ENCODE results near the gene RASAL2.

RASAL2 gene

DNA sequence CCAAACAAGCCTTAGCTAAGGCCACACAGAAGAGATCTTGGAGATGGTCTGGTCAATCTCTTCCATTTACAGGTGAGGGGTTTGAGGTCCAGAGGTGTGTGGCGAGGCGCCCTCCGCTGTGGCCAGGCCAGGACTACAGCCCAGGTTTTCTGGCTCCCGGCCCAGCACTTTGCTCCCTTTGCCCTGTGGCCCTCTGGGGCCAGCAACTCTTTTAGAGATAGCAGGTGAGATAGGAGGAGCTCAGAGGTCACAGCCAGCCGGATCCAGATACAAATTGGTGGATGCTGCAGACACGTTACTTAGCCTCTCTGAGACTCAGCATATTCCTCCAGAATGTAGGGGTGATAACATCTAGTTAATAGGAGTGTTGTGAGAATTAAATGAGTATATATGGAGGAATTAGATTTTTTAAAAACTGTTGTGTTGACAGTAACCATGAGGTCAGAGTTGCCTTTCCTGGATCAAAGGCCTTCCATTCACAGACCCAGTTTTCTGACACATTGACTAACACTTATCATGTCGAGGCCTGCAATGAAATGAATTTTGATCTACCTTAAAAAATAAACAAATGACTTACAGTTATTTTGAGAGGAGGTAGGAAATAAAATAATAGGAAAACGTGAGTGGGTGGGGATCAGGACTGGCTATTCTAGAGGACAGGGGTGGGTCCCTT is 435.6 kb downstream of the RASAL2 start:
- DNase-seq: no peak

DNA sequence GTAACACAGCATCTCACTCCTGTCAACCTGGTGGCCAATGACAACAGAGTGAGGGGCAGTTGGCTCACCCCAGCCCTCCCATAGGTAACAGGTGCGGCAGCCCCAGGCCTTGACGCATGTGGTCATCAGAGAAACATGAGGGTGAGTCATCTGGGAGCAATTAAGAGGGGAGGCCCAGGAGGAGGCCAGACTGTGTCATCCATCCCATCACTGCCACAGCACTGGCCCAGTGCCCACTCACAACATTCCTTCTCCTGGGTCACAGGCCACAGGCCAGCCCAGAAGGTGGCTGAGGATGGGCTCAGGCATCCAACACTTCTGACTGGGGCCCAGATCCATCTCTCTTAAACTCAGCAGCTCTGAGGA is 436.1 kb downstream of the RASAL2 start:
- DNase-seq: no peak

GRCh38 chr1:178530502-178530901 is 436.6 kb downstream of the RASAL2 start:
- DNase-seq: no peak

DNA sequence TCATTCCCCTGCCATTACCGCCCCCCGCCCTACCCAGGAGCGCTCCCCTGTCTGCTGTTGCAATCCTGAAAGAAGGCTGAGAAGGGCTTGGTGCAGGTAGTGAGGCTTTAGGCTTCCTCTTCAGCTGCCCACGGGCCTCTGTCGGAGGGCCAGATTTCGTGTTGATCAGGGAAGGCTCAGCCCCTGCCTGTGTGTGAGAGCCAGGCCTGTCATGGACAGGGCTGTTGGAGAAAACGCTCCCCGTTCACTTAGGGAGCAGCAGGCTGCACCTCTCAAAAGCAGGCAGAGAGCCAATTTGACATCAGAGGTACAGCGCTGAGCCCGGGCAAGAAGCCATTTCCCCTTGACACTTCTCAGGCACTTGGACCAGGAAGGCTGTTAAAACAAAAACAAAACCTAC is 438.0 kb downstream of the RASAL2 start:
- no peak for DNase-seq

DNA sequence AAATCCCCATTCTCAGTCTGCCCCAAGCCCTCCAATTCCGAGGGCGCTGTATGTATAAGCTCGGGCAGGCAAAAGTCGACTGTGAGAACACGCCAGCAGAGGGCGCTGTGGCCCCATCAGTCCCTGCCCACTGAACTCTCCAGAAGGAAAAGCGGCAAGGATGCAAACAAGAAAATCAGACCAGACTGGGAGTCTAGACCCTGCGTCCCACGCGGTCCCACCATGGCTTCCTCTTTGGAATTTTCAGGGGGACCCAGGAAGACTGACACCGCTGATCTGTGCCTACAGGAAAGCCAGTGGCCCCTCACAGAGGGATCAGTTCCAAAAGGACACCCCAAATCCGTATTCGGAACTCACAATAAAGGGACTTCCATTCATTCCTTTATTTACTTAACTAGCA is 438.5 kb downstream of the RASAL2 start:
- peak in 1 of 2 experiments; percentile 68 for DNase-seq

GRCh38 chr1:178533121-178533946 is 439.4 kb downstream of the RASAL2 start:
- no peak for DNase-seq

Data from NCI-H1930 (cell line).